ENCODE measurements around the gene EYA2. TPM values are rescaled to one million over a fixed set of nuclear protein-coding genes. Genes with fewer than 3 reads are reported as not detected.

Gene EYA2
- polyA plus RNA-seq, 3 donors: 0.04 to 0.16 TPM; not detected in 1

GRCh38 chr20:46914789-46915379 lies 20.2 kb downstream of the EYA2 start:
- H3K36me3 Mint-ChIP-seq: no peaks in the 10 kb centered on the region
- H3K27ac Mint-ChIP-seq: no peak overlapping the region
- TF ChIP-seq CTCF (IDR thresholded peaks at IDR 0.05): no peak
- 94% methylated on average over 11 of the region's 15 CpGs for WGBS (ENCODE audit: insufficient coverage)
- H3K4me1 Mint-ChIP-seq: no peaks in the 10 kb centered on the region
- peaks cover 1 to 11% (median 3%) of the 10 kb centered on the region in 7 donors for H3K9me3 Mint-ChIP-seq
- Histone ChIP-seq H3K4me2 (replicated peaks; ENCODE audit: extremely low read depth, low read length, poor library complexity, severe bottlenecking) (no peak overlapping the region), H3K79me2 (ENCODE audit: insufficient read depth, low read length) (no peaks in the 10 kb centered on the region), H4K20me1 (ENCODE audit: insufficient read depth, low read length) (no peaks in the 10 kb centered on the region), H2AFZ (ENCODE audit: insufficient read depth, low read depth, low read length, poor library complexity, severe bottlenecking) (no peak overlapping the region), H3K36me3 (replicated peaks in 1 of 2; ENCODE audit: control insufficient read depth in 1 of 2, insufficient read depth in 2 of 2, low read length in 2 of 2) (no peaks in the 10 kb centered on the region), H3K4me3 (replicated peaks in 1 of 3; ENCODE audit: low read depth in 2 of 3, low read length in 3 of 3) (no peak overlapping the region), H3K9me3 (replicated peaks in 1 of 2; ENCODE audit: control insufficient read depth in 1 of 2, insufficient read depth in 1 of 2, low read length in 2 of 2) (peaks cover 0 to 3% of the 10 kb centered on the region in 2 donors), H3K27me3 (ENCODE audit: control insufficient read depth in 2 of 2, insufficient read depth in 2 of 2, low read length in 2 of 2) (no peaks in the 10 kb centered on the region), H3K4me1 (ENCODE audit: control insufficient read depth in 1 of 2, insufficient read depth in 2 of 2, low read length in 2 of 2) (no peaks in the 10 kb centered on the region), H3K9ac (ENCODE audit: insufficient read depth, low read length, poor library complexity, severe bottlenecking) (no peak overlapping the region), H3K27ac (ENCODE audit: low read depth in 1 of 2, low read length in 2 of 2) (no peak overlapping the region)
- DNase-seq: no peak
- no peak overlapping the region for H3K4me3 Mint-ChIP-seq
- peaks cover 5 to 13% (median 9%) of the 10 kb centered on the region in 3 donors for H3K27me3 Mint-ChIP-seq (ENCODE audit: low read depth in 3 of 3)
- intact Hi-C loops (cut with micrococcal nuclease): no loop called here

- no peaks in the 10 kb centered on the region for H3K4me1 Mint-ChIP-seq
- Histone ChIP-seq H3K9me3 (replicated peaks in 1 of 2; ENCODE audit: control insufficient read depth in 1 of 2, insufficient read depth in 1 of 2, low read length in 2 of 2) (peaks cover 0 to 3% of the 10 kb centered on the region in 2 donors), H3K79me2 (ENCODE audit: insufficient read depth, low read length) (no peaks in the 10 kb centered on the region), H3K4me2 (replicated peaks; ENCODE audit: extremely low read depth, low read length, poor library complexity, severe bottlenecking) (no peak overlapping the region), H3K4me3 (replicated peaks in 1 of 3; ENCODE audit: low read depth in 2 of 3, low read length in 3 of 3) (no peak overlapping the region), H3K4me1 (ENCODE audit: control insufficient read depth in 1 of 2, insufficient read depth in 2 of 2, low read length in 2 of 2) (no peaks in the 10 kb centered on the region), H2AFZ (ENCODE audit: insufficient read depth, low read depth, low read length, poor library complexity, severe bottlenecking) (no peak overlapping the region), H3K36me3 (replicated peaks in 1 of 2; ENCODE audit: control insufficient read depth in 1 of 2, insufficient read depth in 2 of 2, low read length in 2 of 2) (no peaks in the 10 kb centered on the region), H4K20me1 (ENCODE audit: insufficient read depth, low read length) (no peaks in the 10 kb centered on the region), H3K27ac (ENCODE audit: low read depth in 1 of 2, low read length in 2 of 2) (no peak overlapping the region), H3K9ac (ENCODE audit: insufficient read depth, low read length, poor library complexity, severe bottlenecking) (no peak overlapping the region), H3K27me3 (ENCODE audit: control insufficient read depth in 2 of 2, insufficient read depth in 2 of 2, low read length in 2 of 2) (no peaks in the 10 kb centered on the region)
- TF ChIP-seq CTCF (IDR thresholded peaks at IDR 0.05): no peak
- no peak overlapping the region for H3K4me3 Mint-ChIP-seq
- peaks cover 4 to 13% (median 5%) of the 10 kb centered on the region in 3 donors for H3K27me3 Mint-ChIP-seq (ENCODE audit: low read depth in 3 of 3)
- peaks cover 0 to 11% (median 5%) of the 10 kb centered on the region in 7 donors for H3K9me3 Mint-ChIP-seq
- no peak for DNase-seq
- WGBS (ENCODE audit: insufficient coverage): 89% methylated on average over 3 of the region's 8 CpGs
- no peaks in the 10 kb centered on the region for H3K36me3 Mint-ChIP-seq
- intact Hi-C loops (cut with micrococcal nuclease): no loop called here
- H3K27ac Mint-ChIP-seq: no peak overlapping the region
Observed at GRCh38 chr20:46915575-46916257, 21.1 kb downstream of the EYA2 start.

Data from CD14-positive monocyte (primary cell).